ENCODE measurements around the gene BACE2.
"Not testable (repeated sequence)": the region's sequence is repeated elsewhere in the genome, so short reads cannot be mapped to it uniquely, and the experiment has no call there.

Gene BACE2

GRCh38 chr21:41186755-41187536, 19.0 kb downstream of the BACE2 start:
- DNase-seq = no peak

- DNase-seq = no peak
Observed at GRCh38 chr21:41187537-41188025, 19.6 kb downstream of the BACE2 start.

GRCh38 chr21:41188486-41189149, 20.7 kb downstream of the BACE2 start:
- no peak for DNase-seq

- no peak for DNase-seq
Observed at GRCh38 chr21:41189150-41189745, 21.3 kb downstream of the BACE2 start.

- DNase-seq = not testable (repeated sequence)
Observed at GRCh38 chr21:41192552-41192951, 24.6 kb downstream of the BACE2 start.

- no peak for DNase-seq
Observed at GRCh38 chr21:41195311-41195710, 27.4 kb downstream of the BACE2 start.

- DNase-seq = no peak
Observed at GRCh38 chr21:41196993-41197392, 29.0 kb downstream of the BACE2 start.

GRCh38 chr21:41197582-41197981, 29.6 kb downstream of the BACE2 start:
- DNase-seq = no peak

- DNase-seq = not testable (repeated sequence)
Observed at GRCh38 chr21:41198647-41199046, 30.7 kb downstream of the BACE2 start.

- DNase-seq = no peak
Observed at GRCh38 chr21:41199123-41199522, 31.2 kb downstream of the BACE2 start.

- no peak for DNase-seq
Observed at GRCh38 chr21:41199588-41199987, 31.6 kb downstream of the BACE2 start.

- DNase-seq = peak; percentile 60
Observed at GRCh38 chr21:41201385-41201784, 33.4 kb downstream of the BACE2 start.

GRCh38 chr21:41204736-41205135, 36.8 kb downstream of the BACE2 start:
- DNase-seq = no peak

- peak; percentile 71 for DNase-seq
Observed at GRCh38 chr21:41207401-41208375, 39.7 kb downstream of the BACE2 start.

GRCh38 chr21:41208376-41208763, 40.4 kb downstream of the BACE2 start:
- no peak for DNase-seq

- no peak for DNase-seq
Observed at GRCh38 chr21:41209016-41209619, 41.2 kb downstream of the BACE2 start.

GRCh38 chr21:41210426-41211059, 42.6 kb downstream of the BACE2 start:
- no peak for DNase-seq

- DNase-seq = no peak
Observed at GRCh38 chr21:41211060-41211805, 43.3 kb downstream of the BACE2 start.

- no peak for DNase-seq
Observed at GRCh38 chr21:41213021-41213420, 45.1 kb downstream of the BACE2 start.

- DNase-seq = no peak
Observed at GRCh38 chr21:41215856-41216408, 48.0 kb downstream of the BACE2 start.

GRCh38 chr21:41216486-41216885, 48.5 kb downstream of the BACE2 start:
- no peak for DNase-seq

Data from right hindlimb (tissue), 1 donor.